Stimulated activated CD8-positive, alpha-beta memory T cell treated with anti-CD3 and anti-CD28 coated beads, Interleukin-4, amount 100 ng/mL, for 24 hours (primary cell): ENCODE data around the gene ZNF175.

ENCODE experiments used
- DNase-seq: peaks from one replicate; pipeline ENCODE4 v3.0.0-alpha.2; 2020; ENCODE audit warnings: low read depth

Gene ZNF175

DNA sequence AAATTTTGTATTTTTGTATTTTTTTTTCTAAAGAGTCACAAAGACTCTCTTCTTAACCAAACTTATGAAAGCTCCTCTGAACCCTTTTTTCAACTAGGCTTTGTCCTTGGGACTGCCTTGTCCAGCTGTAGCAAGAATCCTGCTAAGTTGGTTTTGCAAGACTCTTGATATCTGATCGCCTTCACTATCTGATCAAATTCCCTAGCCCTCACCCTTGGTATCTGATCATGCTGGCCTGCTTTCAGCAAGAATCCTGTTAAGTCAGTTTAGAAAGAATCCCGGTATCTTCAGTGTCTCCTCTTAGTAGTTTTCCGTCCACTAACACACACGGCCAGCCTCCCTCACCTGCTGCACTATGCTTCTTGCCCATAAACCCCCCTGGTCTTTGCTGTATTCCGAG, 61.0 kb downstream of the ZNF175 start:
- DNase-seq: no peak

DNA sequence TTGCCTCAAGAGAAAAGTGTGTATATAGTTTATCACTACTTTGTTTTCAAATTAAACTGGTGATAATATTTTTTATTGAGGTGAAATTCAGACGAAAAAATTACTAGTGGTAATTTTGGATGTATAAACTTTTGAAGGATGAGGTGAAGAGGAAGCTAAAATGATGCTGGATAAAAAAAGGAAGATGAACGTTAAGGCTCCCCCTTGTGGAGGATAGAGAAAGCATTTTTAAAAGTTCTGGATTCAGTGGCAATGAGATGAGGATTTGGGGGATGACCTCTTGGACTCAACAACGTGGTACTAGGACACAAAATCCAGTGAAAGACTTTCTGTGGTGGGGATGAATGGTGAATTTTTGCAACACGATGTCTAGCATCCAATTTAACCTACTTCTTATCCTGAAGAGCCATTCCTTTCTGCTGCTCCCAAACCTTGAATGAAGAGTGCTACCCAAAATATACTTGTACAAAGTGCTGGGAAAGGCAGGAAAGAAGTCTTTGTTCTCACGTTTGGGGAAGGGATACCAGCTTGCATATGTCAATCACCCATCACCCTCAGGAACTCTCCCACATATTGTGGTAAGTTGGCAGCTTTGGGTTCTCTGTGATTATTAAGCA, 66.4 kb downstream of the ZNF175 start:
- DNase-seq: no peak

DNA sequence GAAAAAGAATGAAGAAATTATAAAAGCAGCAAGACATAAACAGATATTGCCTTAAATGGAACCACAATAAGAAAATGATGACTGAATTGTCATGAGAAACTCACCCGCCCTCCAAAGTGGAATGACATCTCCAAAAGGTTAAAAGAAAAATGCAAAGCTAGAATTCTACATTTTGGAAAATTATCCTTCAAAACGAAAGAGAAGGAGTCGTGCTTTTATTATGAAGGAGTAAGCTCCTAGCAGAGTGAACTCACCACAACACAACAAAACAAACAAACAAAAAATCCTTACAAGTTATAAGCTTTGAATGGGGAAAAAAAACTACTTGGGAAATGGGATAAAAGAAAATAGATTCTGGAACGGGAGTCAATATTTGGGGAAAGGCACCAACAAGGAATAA, 68.8 kb downstream of the ZNF175 start:
- DNase-seq: no peak

DNA sequence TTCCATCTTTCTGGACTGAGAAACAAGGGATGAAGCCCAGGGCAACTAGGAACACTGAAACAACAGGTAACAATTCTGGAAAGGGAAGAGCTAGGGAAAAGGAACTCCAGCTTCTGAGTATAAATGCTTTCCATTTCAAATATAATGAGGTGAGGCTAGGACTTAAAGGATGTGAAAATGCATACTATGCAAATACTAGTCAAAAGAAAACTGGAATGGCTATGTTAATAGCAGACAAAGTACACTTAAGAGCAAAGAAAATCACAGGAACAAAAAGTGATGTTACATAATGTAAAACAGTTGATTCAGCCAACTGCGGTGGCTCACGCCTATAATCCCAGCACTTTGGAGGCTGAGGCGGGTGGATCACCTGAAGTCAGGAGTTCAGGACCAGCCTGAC, 69.3 kb downstream of the ZNF175 start:
- DNase-seq: no peak

DNA sequence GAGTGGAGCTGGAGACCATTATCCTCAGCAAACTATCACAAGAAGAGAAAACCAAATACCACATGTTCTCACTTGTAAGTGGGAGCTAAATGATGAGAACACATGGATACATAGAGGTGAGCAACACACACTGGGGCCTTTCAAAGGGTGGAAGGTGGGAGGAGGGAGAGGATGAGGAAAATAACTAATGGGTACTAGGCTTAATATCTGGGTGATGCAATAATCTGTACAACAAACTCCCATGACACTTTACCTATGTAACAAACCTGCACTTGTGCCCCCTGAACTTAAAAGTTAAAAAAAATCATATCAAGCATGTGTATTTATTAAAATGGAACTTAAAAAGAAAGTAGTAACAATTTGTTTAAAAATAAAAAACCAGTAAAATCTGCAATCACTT, 70.6 kb downstream of the ZNF175 start:
- DNase-seq: no peak
